Upper lobe of left lung (tissue), 4 donors: ENCODE data around the gene DHRS1.

Experiments
- EP300 ChIP-seq, 4 donors: sonication (generic); formaldehyde crosslinking; IDR thresholded peaks; one replicate each; pipeline ENCODE4 v1.5.1; 2017; ENCODE audit warnings: antibody characterized with exemption in 4 of 4, control low read depth in 2 of 4
- POLR2A ChIP-seq, 4 donors: fragments of 450-650 bp; IDR thresholded peaks; one replicate each; pipeline ENCODE4 v1.5.1; 2016 to 2017; ENCODE audit warnings: antibody characterized with exemption in 4 of 4, mild to moderate bottlenecking in 2 of 4
- POLR2AphosphoS5 ChIP-seq, 2 donors: sonication (generic); formaldehyde crosslinking; IDR thresholded peaks; one replicate each; pipeline ENCODE4 v1.5.1; 2017; ENCODE audit warnings: antibody characterized with exemption in 2 of 2
- TF ChIP-seq, protein P1 (sequence below), 6 experiments: fragments of 450-650 bp in 4 of 6; fragments of 200-600 bp in 2 of 6; sonication (generic) in 2 of 6; IDR thresholded peaks; one replicate each; pipeline ENCODE4 v1.5.1; 2016 to 2019; ENCODE audit warnings: antibody characterized with exemption in 6 of 6

DNA sequence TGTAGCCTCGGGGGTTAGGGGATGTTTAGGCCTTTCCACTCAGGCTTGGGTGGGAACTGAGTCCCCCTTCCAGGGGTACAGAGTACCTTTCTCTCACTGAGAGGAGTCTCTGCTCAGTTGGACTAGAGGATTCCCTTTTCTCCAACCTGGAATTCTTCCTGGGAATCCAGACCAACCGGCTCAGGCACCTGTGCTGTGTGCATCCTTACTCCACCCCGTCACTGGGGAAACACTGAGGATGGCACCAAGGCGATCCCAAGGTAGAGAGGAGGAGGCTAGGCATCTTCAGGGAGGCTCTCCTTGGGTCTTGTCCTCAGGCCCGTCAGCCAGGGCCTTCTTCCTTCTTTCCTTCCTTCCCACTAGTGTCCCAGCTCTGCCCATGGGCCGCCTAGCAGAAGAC, 35.7 kb downstream of the DHRS1 start:
- TF ChIP-seq POLR2A (IDR thresholded peaks at IDR 0.05) (no peak), EP300 (IDR thresholded peaks at IDR 0.05) (no peak), POLR2AphosphoS5 (IDR thresholded peaks at IDR 0.05) (no peak)
- TF ChIP-seq, protein P1, sequence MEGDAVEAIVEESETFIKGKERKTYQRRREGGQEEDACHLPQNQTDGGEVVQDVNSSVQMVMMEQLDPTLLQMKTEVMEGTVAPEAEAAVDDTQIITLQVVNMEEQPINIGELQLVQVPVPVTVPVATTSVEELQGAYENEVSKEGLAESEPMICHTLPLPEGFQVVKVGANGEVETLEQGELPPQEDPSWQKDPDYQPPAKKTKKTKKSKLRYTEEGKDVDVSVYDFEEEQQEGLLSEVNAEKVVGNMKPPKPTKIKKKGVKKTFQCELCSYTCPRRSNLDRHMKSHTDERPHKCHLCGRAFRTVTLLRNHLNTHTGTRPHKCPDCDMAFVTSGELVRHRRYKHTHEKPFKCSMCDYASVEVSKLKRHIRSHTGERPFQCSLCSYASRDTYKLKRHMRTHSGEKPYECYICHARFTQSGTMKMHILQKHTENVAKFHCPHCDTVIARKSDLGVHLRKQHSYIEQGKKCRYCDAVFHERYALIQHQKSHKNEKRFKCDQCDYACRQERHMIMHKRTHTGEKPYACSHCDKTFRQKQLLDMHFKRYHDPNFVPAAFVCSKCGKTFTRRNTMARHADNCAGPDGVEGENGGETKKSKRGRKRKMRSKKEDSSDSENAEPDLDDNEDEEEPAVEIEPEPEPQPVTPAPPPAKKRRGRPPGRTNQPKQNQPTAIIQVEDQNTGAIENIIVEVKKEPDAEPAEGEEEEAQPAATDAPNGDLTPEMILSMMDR (IDR thresholded peaks at IDR 0.05), result no peak
